Measurements from ENCODE around the gene COL19A1.
"Not testable (repeated sequence)": the region's sequence is repeated elsewhere in the genome, so short reads cannot be mapped to it uniquely, and the experiment has no call there.

Gene COL19A1

GRCh38 chr6:69866770-69867638, 648 bp downstream of the COL19A1 start:
- no peak for DNase-seq

GRCh38 chr6:69867639-69867976, 1.3 kb downstream of the COL19A1 start:
- no peak for DNase-seq

- DNase-seq: no peak
Measured at GRCh38 chr6:69868252-69868804, 2.0 kb downstream of the COL19A1 start.

GRCh38 chr6:69868961-69869360, 2.6 kb downstream of the COL19A1 start:
- DNase-seq: no peak

GRCh38 chr6:69871107-69871506, 4.8 kb downstream of the COL19A1 start:
- DNase-seq: no peak

GRCh38 chr6:69873291-69873690, 6.9 kb downstream of the COL19A1 start:
- DNase-seq: no peak

GRCh38 chr6:69875715-69876114, 9.4 kb downstream of the COL19A1 start:
- DNase-seq: no peak

GRCh38 chr6:69878795-69879194, 12.4 kb downstream of the COL19A1 start:
- DNase-seq: no peak

- no peak for DNase-seq
Measured at GRCh38 chr6:69880601-69881000, 14.2 kb downstream of the COL19A1 start.

GRCh38 chr6:69881322-69882151, 15.2 kb downstream of the COL19A1 start:
- DNase-seq: no peak

GRCh38 chr6:69883551-69883950, 17.2 kb downstream of the COL19A1 start:
- no peak for DNase-seq

GRCh38 chr6:69884231-69884630, 17.9 kb downstream of the COL19A1 start:
- no peak for DNase-seq

GRCh38 chr6:69887026-69887425, 20.7 kb downstream of the COL19A1 start:
- no peak for DNase-seq

GRCh38 chr6:69887714-69888345, 21.5 kb downstream of the COL19A1 start:
- DNase-seq: no peak

GRCh38 chr6:69888482-69889233, 22.3 kb downstream of the COL19A1 start:
- no peak for DNase-seq

GRCh38 chr6:69889234-69889974, 23.0 kb downstream of the COL19A1 start:
- DNase-seq: not testable (repeated sequence)

- not testable (repeated sequence) for DNase-seq
Measured at GRCh38 chr6:69892561-69892960, 26.2 kb downstream of the COL19A1 start.

GRCh38 chr6:69893266-69893665, 26.9 kb downstream of the COL19A1 start:
- DNase-seq: not testable (repeated sequence)

GRCh38 chr6:69894578-69895347, 28.4 kb downstream of the COL19A1 start:
- peak; percentile 47 for DNase-seq

GRCh38 chr6:69895396-69895795, 29.0 kb downstream of the COL19A1 start:
- DNase-seq: no peak

GRCh38 chr6:69900869-69901268, 34.5 kb downstream of the COL19A1 start:
- no peak for DNase-seq
